ENCODE results near the gene MEGF10.

Gene MEGF10

GRCh38 chr5:127330116-127330515 lies 39.5 kb downstream of the MEGF10 start:
- no peak for DNase-seq

DNA sequence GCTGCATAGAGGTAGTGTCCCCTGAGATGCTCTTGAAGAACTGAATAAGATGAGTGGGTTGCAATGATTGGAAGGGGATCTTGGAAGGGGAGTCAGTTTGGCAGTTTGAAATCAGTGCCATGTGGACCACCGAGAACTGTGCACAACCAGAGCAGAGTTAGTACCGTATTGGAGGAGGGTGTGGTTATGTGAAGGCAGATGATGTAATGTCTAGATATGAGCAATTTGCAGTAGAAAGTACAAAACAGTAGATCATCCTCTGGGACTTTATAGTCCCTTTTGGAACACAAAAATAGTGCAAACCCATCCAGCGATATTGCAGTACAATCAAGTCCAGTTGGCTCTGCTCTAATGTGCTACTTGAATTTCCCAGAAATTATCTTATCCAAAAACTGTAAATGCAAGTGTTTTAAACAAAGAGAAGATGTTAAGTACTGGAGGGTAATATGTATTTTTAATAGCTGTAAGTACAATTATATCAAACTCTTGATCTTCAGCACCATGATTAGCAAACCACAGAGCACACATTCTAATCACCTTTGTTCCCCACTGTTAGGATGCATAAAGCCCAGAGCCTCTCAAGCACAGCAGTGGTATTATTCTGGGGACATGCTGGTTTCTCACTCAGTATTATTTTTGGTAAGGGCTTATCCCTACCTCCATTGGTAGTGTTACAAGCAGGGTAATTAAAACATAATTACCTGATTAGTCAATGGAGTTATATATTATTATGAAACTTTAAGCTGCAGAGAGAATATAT lies 41.5 kb downstream of the MEGF10 start:
- DNase-seq, result no peak

DNA sequence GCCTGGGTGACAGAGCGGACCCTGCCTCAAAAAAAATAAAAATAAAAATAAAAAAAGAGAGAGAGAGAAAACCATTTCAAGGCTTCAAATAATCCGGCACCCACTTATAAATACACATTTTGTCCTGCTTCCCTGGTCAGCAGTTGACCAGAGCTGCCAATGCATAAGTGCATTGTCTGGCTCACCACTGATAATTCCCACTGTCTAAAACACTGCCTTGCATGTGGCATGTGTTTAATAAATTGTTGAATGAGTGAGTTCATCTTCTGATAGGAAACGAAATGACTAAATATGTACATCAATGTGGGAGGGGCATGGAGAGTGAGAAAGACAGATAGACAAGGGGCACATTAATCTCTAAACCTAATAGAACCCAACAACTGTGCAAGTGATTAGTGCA lies 42.9 kb downstream of the MEGF10 start:
- DNase-seq, result no peak

- no peak for DNase-seq
Observed at GRCh38 chr5:127335381-127335780, 44.8 kb downstream of the MEGF10 start.

- DNase-seq, result no peak
Observed at GRCh38 chr5:127337876-127338275, 47.3 kb downstream of the MEGF10 start.

DNA sequence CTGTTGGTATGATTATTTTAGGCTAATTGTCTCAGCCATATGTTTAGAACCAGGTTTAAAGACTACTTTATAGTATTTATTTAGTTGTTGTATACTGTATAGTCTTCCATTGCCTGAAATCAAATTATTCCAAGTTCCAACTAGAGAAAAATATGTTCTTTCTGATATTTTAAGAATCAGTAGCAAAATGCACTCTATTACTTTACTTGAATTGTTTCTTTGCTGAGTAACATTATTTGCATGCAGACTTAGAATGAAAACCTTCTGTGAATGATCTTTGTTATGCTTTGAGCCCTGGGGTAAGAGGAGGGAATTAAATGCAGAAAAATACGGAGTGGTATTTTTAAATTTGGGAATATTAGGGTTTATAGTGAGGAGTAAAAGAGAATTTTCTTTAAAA lies 47.9 kb downstream of the MEGF10 start:
- DNase-seq, result no peak

DNA sequence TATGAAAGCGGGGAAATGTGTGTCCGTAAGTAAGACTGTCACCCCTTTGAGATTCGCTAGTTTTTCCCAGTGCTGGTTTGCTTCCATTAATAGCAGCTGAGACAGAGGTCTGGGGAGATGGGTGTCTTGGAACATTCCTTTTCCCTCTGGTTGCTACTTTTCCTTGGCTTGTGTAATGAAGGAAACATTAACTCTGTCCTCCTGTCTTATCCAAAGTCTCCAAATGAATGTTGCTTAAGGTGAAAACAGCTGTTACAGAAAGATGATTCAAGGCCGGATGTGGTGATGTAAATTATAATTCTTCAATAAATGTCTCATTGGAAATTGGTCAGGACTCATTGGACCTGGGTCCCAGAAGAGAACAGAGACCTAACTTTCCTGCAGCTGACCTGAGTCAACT lies 50.0 kb downstream of the MEGF10 start:
- no peak for DNase-seq

- DNase-seq, result no peak
Observed at GRCh38 chr5:127342364-127342763, 51.8 kb downstream of the MEGF10 start.

DNA sequence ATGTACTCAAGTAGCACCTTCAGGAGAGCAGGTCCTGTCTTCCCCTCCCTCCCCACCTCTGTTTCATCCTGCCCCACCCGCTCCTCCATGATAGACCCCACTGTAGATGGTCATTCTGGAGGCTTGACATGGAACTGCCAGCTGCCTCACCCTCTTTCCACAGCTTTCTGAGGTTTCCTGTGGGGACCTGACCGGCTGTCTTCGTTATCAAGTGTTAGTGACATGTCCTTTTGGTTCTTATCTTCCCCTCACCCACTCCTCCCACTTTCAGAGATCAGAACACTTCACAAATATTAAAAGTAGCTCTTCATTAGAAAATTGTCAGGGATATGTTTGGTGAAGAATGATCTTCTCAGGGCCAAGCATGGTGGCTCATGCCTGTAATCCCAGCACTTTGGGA lies 52.7 kb downstream of the MEGF10 start:
- no peak for DNase-seq

GRCh38 chr5:127343866-127344265 lies 53.3 kb downstream of the MEGF10 start:
- no peak for DNase-seq

DNA sequence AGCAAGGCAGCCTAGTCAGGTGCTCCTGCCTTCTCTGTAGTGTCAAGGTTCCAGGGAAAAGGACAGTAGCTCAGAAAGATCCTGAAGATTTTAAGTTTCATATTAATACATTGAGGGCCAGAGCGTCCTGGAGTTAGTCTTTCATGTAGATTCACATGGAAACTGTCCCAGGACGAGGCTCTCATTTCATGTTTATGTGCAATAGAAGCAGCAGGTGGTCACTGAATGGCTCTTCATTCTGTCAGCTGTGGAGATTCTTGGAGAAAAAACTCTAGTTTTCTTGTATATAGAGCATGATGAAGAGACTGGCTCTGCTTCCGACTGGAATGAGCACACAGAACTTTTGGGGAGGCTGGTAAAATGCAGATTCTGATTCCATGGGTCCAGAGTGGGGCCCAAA lies 54.3 kb downstream of the MEGF10 start:
- no peak for DNase-seq

DNA sequence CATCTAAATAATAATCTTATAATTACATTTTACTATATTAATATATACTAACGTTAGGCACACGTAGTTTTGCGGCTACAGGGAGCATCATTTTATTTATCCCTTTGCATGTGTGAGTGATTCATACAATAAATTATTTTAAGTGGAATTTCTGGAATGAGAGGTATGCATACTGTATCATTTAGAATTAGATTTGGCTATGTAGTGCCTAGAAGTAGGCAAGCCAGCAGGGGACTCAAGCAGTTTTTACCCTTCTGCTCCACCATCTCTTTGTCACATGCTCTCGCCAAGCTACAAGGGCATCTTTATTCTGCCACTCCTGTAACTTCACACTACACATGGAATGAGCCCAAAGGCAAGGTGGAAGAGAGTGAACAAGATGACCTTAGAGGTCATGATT lies 60.8 kb downstream of the MEGF10 start:
- DNase-seq, result no peak

DNA sequence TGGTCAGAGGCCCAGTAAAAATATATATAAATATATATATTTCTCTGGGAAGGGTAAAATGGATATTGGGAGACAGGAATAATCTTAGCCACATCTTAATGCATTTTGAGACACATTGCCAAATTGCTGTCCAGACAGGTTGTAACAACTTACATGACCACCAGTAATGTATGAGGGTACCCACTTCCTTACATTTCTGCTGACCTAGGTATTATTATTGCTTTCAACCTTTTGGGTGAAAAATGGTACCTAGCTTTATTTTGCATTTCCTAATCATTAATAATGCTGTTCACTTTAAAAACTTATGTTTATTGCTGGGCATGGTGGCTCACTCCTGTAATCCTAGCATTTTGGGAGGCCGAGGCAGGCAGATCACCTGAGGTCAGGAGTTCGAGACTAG lies 61.5 kb downstream of the MEGF10 start:
- no peak for DNase-seq

- DNase-seq, result no peak
Observed at GRCh38 chr5:127353327-127353726, 62.7 kb downstream of the MEGF10 start.

DNA sequence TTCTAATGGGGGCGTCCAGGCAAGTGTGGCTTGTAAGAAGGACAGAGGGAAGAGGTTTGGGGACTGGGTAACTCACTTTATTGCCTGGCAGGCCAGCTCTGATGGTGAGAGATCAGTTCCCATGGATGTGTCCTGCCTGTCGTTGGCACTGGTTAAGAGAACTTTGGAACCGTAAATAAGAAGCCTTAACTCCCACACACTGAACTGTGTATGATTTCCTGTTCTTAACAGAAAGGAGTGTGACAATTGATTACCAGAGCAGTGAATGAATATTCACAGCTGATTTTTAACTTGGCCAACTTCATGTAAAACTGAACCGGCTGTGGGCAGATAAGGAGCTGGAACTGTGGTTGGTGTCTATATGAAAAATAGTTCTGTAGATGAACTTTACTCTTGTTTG lies 63.2 kb downstream of the MEGF10 start:
- DNase-seq, result no peak

DNA sequence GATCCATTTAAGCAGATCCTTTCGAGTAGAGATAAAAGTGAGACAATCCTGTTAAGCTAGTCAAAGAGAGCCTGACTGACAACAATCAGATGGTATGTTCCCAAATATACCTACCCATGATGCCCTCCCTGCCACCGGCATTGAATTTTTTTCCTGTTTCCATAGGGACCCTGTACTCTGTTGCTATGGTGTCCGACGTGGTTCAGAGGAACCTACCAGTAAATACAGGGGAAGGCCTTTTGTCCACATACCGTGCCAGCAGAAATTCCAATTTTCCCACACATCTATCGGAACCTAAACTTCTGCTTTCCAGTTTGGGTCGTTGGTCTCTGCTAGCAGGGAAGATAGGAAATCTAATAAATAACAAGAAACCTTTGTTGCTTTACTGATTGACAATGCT lies 64.7 kb downstream of the MEGF10 start:
- DNase-seq, result no peak

- no peak for DNase-seq
Observed at GRCh38 chr5:127358284-127358683, 67.7 kb downstream of the MEGF10 start.

DNA sequence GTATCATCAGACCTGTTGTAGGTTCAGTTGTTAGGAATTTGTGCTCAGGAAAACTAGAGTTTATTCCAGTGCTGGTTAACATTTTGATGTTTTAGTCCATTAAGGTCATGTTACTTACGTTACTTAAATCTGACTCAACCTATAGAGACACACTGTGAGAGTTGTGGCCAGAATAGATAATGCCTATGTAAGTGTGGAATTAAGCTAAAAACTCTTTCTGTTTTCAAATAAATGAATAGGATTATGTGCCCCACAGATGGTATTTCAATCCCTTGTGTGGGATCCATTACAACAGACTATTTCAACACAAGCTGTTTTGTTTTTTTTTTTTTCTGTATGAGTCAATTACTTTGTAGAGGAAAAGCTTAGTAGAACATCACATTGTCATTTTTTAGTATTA lies 68.1 kb downstream of the MEGF10 start:
- no peak for DNase-seq

GRCh38 chr5:127359502-127359901 lies 68.9 kb downstream of the MEGF10 start:
- no peak for DNase-seq

GRCh38 chr5:127363403-127363802 lies 72.8 kb downstream of the MEGF10 start:
- DNase-seq, result no peak

DNA sequence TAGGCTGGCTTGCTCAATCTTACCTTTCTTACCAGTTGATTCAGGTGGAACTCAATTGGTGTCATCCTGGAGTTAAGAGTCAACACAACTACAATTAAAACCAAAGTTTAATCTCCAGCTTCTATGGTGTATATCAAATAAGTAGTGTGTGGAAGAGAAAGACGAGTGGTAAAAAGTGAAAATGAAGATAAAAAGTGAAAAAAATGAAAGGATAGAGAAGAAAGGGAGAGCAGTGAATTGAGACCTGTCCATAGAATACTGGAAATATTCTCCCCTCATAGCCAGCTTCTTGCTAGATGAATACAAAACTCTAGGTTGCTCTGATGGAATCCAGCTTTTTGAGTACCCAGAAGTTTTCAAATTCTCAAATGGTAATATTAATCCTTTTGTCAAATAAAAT lies 76.4 kb downstream of the MEGF10 start:
- no peak for DNase-seq

GRCh38 chr5:127367946-127368465 lies 77.4 kb downstream of the MEGF10 start:
- no peak for DNase-seq

DNA sequence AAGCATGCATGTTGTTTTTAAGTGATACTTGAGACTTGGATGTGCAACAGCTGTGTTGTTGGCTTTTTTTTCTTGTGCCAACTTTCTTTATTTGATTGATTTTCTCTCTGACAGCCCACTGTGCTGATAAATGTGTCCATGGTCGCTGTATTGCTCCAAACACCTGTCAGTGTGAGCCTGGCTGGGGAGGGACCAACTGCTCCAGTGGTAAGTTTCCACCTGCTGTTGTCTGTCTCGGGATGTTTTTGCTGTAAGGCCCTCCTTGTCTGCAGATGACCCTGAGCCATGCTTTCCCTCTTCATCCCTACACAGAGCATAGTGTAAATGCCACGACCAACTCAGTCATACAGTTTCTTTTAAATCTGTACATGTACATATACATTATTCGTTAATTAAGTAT lies 79.2 kb downstream of the MEGF10 start:
- no peak for DNase-seq

DNA sequence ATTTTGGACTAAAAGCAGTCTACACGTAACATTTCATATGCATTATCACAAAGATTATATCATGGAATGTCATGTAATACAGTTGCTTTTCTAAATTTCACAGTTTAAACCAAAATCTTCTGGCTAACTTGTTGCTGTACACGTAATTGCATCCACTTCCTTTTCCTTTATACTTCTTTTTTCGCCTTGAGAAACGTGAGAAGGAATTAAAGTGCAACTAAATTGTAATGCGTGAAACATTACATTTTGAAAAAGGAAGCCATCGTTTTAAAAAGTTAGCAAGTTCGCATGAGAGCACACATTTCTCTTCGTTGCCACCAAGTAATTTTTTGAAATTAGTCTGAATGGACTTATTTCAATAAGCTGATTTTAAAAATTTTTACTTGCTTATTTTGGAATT lies 80.0 kb downstream of the MEGF10 start:
- no peak for DNase-seq

DNA sequence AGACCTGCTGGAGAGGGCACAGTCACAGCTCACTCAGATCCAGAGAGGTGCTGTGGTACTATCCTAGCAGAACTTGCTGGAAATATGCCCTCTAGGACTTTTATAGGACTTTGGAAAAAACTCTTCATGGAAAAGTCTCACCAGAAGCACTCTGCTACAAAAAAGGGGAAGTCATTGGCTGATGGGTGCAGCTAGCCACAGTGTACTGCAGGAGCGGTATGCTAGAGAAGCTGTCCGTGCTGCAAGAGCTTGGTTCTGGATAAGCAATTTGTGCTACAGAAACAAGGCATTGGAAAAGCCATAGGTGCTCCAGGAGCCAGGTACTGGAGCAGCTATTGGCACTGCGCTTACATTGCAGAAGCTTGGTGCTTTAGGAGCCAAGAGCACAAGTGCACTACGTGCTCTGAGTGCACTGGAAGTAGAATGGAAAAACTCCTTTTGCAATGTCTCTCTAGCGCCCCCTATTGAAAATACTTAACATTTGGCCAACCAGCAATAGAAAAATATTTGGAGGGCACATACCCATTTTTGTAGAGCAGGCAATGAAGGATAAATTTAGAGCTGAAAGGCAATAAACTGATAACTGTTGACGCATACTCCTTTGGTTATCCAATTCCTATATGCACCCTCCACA lies 83.4 kb downstream of the MEGF10 start:
- no peak for DNase-seq

All from CD4-positive, alpha-beta T cell treated with Interferon alpha-2 for 1 hour (primary cell).